HepG2 (cell line): ENCODE data around the gene PPRC1. TPM values are rescaled to one million over a fixed set of nuclear protein-coding genes. Genes with fewer than 3 reads are reported as not detected.

ENCODE experiments used
- ATAC-seq: fragments of 200-7000 bp; cut with Tn5 transposase; 3 replicates; pipeline ENCODE4 v1.9.1; 2020; ENCODE audit warnings: mild to moderate bottlenecking, moderate library complexity
- BruUV-seq: library from RNA; stranded (reverse); fragments of 400-500 nt; replicated peaks from 2 replicates; lab custom pipeline; 2021; lab: Mats Ljungman, UMichigan
- CTCF ChIA-PET: fragments of 300-600 bp; formaldehyde crosslinking; extraction: SDS; loops from one replicate; lab custom pipeline; 2021; ENCODE audit warnings: low total read pairs, inconsistent platforms, low intra/inter-chr PET ratio; lab: Yijun Ruan, JAX
- POLR2A ChIA-PET: fragments of 350-600 bp; sonication (Branson Sonifier 250); formaldehyde crosslinking; loops from one replicate; lab custom pipeline; 2020; ENCODE audit warnings: antibody characterized with exemption, inconsistent platforms; lab: Yijun Ruan, JAX
- DNase-seq: peaks from one replicate; pipeline ENCODE4 v3.0.0-alpha.2; 2015; ENCODE audit warnings: low spot score
- FAIRE-seq: peaks from 3 replicates; lab custom pipeline; 2011; peaks lifted over from hg19 to GRCh38; lab: Jason Lieb, UNC
- H2AFZ ChIP-seq: one replicate; pipeline ENCODE4 v1.6.1; 2011; ENCODE audit warnings: low read length, inconsistent platforms
- H3K27ac ChIP-seq: fragments of 300-600 bp; 3 replicates; pipeline ENCODE4 v1.8.0; 2011; ENCODE audit warnings: mixed run types, mild to moderate bottlenecking, mixed read lengths, low read length, inconsistent platforms; ENCODE audit not compliant: insufficient read depth; ENCODE audit errors: extremely low read length
- H3K27me3 ChIP-seq, 2 experiments: fragments of 200-600 bp in 1 of 2; 2 replicates in 1 of 2; 3 replicates in 1 of 2; pipeline versions ENCODE4 v1.6.0 to v1.8.0; 2011; ENCODE audit warnings: low read length in 2 of 2, mild to moderate bottlenecking in 2 of 2, moderate library complexity in 2 of 2, inconsistent platforms in 1 of 2; ENCODE audit not compliant: insufficient read depth in 2 of 2, control insufficient read depth in 1 of 2
- H3K36me3 ChIP-seq, 2 experiments: fragments of 200-600 bp in 1 of 2; replicated peaks in 1 of 2; 2 replicates in 1 of 2; 3 replicates in 1 of 2; pipeline versions ENCODE4 v1.5.1 to v1.8.0; 2011; ENCODE audit warnings: low read length in 2 of 2, inconsistent platforms in 1 of 2; ENCODE audit not compliant: insufficient read depth in 2 of 2, control insufficient read depth in 1 of 2
- H3K4me1 ChIP-seq: 2 replicates; pipeline ENCODE4 v1.5.1; 2012; ENCODE audit warnings: low read length, inconsistent platforms; ENCODE audit not compliant: insufficient read depth
- H3K4me2 ChIP-seq: 2 replicates; pipeline ENCODE4 v1.6.0; 2011; ENCODE audit warnings: low read depth, low read length, inconsistent platforms
- H3K4me3 ChIP-seq, 3 experiments: fragments of 200-600 bp in 1 of 3; sonication (generic), shearing (Covaris generic) in 1 of 3; replicated peaks in 1 of 3; 2 replicates each; pipeline ENCODE4 v1.5.1; 2011 to 2016; ENCODE audit warnings: low read length in 3 of 3, inconsistent platforms in 2 of 3, low read depth in 2 of 3, mild to moderate bottlenecking in 2 of 3, control low read depth in 1 of 3, mixed read lengths in 1 of 3; ENCODE audit not compliant: insufficient read depth in 1 of 3
- H3K79me2 ChIP-seq: one replicate; pipeline ENCODE4 v1.6.1; 2011; ENCODE audit warnings: low read length, inconsistent platforms; ENCODE audit not compliant: insufficient read depth
- H3K9ac ChIP-seq: 2 replicates; pipeline ENCODE4 v1.6.0; 2011; ENCODE audit warnings: mild to moderate bottlenecking, low read depth, low read length, inconsistent platforms; ENCODE audit not compliant: insufficient read depth
- H3K9me3 ChIP-seq: 2 replicates; pipeline ENCODE4 v1.5.1; 2012; ENCODE audit warnings: mild to moderate bottlenecking, low read length
- H4K20me1 ChIP-seq: 2 replicates; pipeline ENCODE4 v1.6.0; 2011; ENCODE audit warnings: inconsistent platforms, mild to moderate bottlenecking, low read length, moderate library complexity; ENCODE audit not compliant: insufficient read depth
- ATF4 ChIP-seq, 2 experiments: fragments of 450-650 bp in 1 of 2; sonication (generic) in 1 of 2; formaldehyde crosslinking; IDR thresholded peaks; 2 replicates each; pipeline versions ENCODE4 v1.5.0 to v1.8.0; 2020 to 2022; ENCODE audit warnings: mild to moderate bottlenecking in 1 of 2, missing genetic modification reagents in 1 of 2
- ATM ChIP-seq: fragments of 450-650 bp; IDR thresholded peaks from 2 replicates; pipeline ENCODE4 v1.7.1; 2017; ENCODE audit warnings: mild to moderate bottlenecking, borderline replicate concordance
- IRF1 ChIP-seq: sonication (generic); formaldehyde crosslinking; IDR thresholded peaks from 2 replicates; pipeline ENCODE4 v1.4.0; 2020; ENCODE audit warnings: low read depth, mild to moderate bottlenecking, missing genetic modification reagents
- IRX3 ChIP-seq: sonication (generic); formaldehyde crosslinking; IDR thresholded peaks from 2 replicates; pipeline ENCODE4 v1.8.1; 2023; ENCODE audit warnings: mild to moderate bottlenecking, low read depth, missing genetic modification reagents, borderline replicate concordance
- KAT7 ChIP-seq: IDR thresholded peaks from 2 replicates; pipeline ENCODE4 v1.6.1; 2018; ENCODE audit warnings: borderline replicate concordance, missing compliant biosample characterization
- KDM5B ChIP-seq: sonication (generic); formaldehyde crosslinking; IDR thresholded peaks from 2 replicates; pipeline ENCODE4 v1.4.0; 2020; ENCODE audit warnings: missing genetic modification reagents, mild to moderate bottlenecking, borderline replicate concordance
- PAXIP1 ChIP-seq: sonication (generic); formaldehyde crosslinking; conservative IDR thresholded peaks from 2 replicates; pipeline ENCODE4 v1.4.0; 2020; ENCODE audit warnings: mild to moderate bottlenecking, missing genetic modification reagents, moderate library complexity
- PLSCR1 ChIP-seq: sonication (generic); formaldehyde crosslinking; IDR thresholded peaks from 2 replicates; pipeline ENCODE4 v1.5.0; 2020; ENCODE audit warnings: missing genetic modification reagents, mild to moderate bottlenecking, borderline replicate concordance
- SP140L ChIP-seq: sonication (generic); formaldehyde crosslinking; IDR thresholded peaks from 2 replicates; pipeline ENCODE4 v1.4.0; 2020; ENCODE audit warnings: missing genetic modification reagents, borderline replicate concordance
- TCF7 ChIP-seq: sonication (generic); IDR thresholded peaks from 2 replicates; pipeline ENCODE4 v1.6.1; 2016; ENCODE audit warnings: antibody characterized with exemption, low read depth
- XRCC5 ChIP-seq: fragments of 200-400 bp; formaldehyde crosslinking; optimal IDR thresholded peaks from 2 replicates; pipeline ENCODE3; 2017; ENCODE audit warnings: mild to moderate bottlenecking, low read length
- ZBTB49 ChIP-seq: sonication (generic); formaldehyde crosslinking; IDR thresholded peaks from 2 replicates; pipeline ENCODE4 v1.4.0; 2020; ENCODE audit warnings: missing genetic modification reagents, borderline replicate concordance
- ZNF205 ChIP-seq: IDR thresholded peaks from 2 replicates; pipeline ENCODE4 v1.6.1; 2018; ENCODE audit warnings: missing biosample characterization, missing genetic modification reagents
- ZNF550 ChIP-seq: sonication (generic); formaldehyde crosslinking; IDR thresholded peaks from 2 replicates; pipeline ENCODE4 v1.4.0; 2020; ENCODE audit warnings: mild to moderate bottlenecking, missing genetic modification reagents, borderline replicate concordance
- ZNF576 ChIP-seq: sonication (generic); formaldehyde crosslinking; IDR thresholded peaks from 2 replicates; pipeline ENCODE4 v1.4.0; 2020; ENCODE audit warnings: mild to moderate bottlenecking, missing genetic modification reagents
- WGBS: methylation state at CpG from one replicate; pipeline ENCODE4 v1.1.6; 2017; ENCODE audit warnings: low lambda C conversion rate; 5-methylcytosine and 5-hydroxymethylcytosine counted together
- in situ Hi-C: cut with HindIII; loops from 2 replicates; pipeline ENCODE4 v1.10.0; 2017; ENCODE audit warnings: low pct_unique_long_range_greater_than_20kb; ENCODE audit not compliant: extremely low pct_ligation_motif_present
- intact Hi-C: fragments of 100-400 bp; cut with micrococcal nuclease; formaldehyde crosslinking; loops from one replicate; pipeline ENCODE4 v1.10.0; 2022; ENCODE audit not compliant: unreplicated experiment
- polyA plus RNA-seq, 8 experiments: library from polyadenylated mRNA; depleted of rRNA in 3 of 8; stranded (reverse) in 7 of 8; unstranded in 1 of 8; fragments of >200 nt; fragmentation: Illumina TruSeq in 4 of 8; extraction: Trizol in 4 of 8; gene quantifications; 2 replicates each; pipeline versions ENCODE4 v1.2.1 to v1.2.3, GENCODE V29; 2011 to 2016; ENCODE audit warnings: low read depth in 4 of 8, missing spikeins in 1 of 8, mixed read lengths in 1 of 8; ENCODE audit not compliant: insufficient read depth in 1 of 8
- total RNA-seq, 5 experiments: library from RNA; depleted of rRNA; stranded (reverse); fragments of >200 nt; fragmentation: Illumina TruSeq; extraction: Trizol; gene quantifications; 2 replicates each; pipeline ENCODE4 v1.2.3, GENCODE V29; 2016; ENCODE audit warnings: low read depth in 1 of 5

Gene PPRC1
- total and polyA plus RNA-seq, 2 of the 13 experiments (the other 11 are each of a cell fraction or from before 2014, with no cell fraction given), result 18.7 to 24.2 TPM

- in situ Hi-C loops, result no loop called here
- Histone ChIP-seq H3K4me2 (peak overlapping the region; percentile 96), H3K27ac (no peak overlapping the region), H3K36me3 (no peaks in the 10 kb centered on the region), H3K9me3 (no peaks in the 10 kb centered on the region), H3K79me2 (no peaks in the 10 kb centered on the region), H3K4me3 (no peak overlapping the region; a peak in 1 of 6 replicates), H2AFZ (peak overlapping the region; percentile 55), H4K20me1 (no peaks in the 10 kb centered on the region), H3K4me1 (peaks cover 45% of the 10 kb centered on the region), H3K27me3 (peaks cover 0 to 7% of the 10 kb centered on the region in 2 experiments; a peak in 2 of 5 replicates), H3K9ac (no peak overlapping the region)
- 78% methylated on average over 1 of the region's 1 CpG for WGBS
- ATAC-seq (no peak), DNase-seq (no peak), FAIRE-seq (no peak)
- CTCF ChIA-PET, result no interaction called here
- intact Hi-C loops, result no loop called here
- no TSS peak for BruUV-seq
- POLR2A ChIA-PET, result interaction anchor here (0.7 kb wide), 1 partner anchor 164 kb away, joined by 3 read pairs; no protein-coding TSS in a partner anchor
- TF ChIP-seq ATM, result no peak
- no peak for TF ChIP-seq KDM5B (CRISPR knock-in tag)
- no peak for TF ChIP-seq PAXIP1
- TF ChIP-seq ZNF550 (CRISPR knock-in tag), result no peak
- no peak for TF ChIP-seq XRCC5
- no peak for TF ChIP-seq PLSCR1
- TF ChIP-seq ATF4 (CRISPR knock-in tag; IDR thresholded peaks at IDR 0.05), result no peak
- TF ChIP-seq ZNF205 (CRISPR knock-in tag), result no peak
- TF ChIP-seq IRX3 (CRISPR knock-in tag), result no peak
- TF ChIP-seq SP140L (CRISPR knock-in tag), result no peak
- TF ChIP-seq ZBTB49, result no peak
- no peak for TF ChIP-seq KAT7 (CRISPR knock-in tag)
- no peak for TF ChIP-seq IRF1
- TF ChIP-seq ZNF576 (CRISPR knock-in tag), result no peak
- TF ChIP-seq TCF7, result no peak
Measured at GRCh38 chr10:102122450-102122849, 10.4 kb upstream of the PPRC1 start.
